IMR-90 (cell line): Measurements from ENCODE around the gene SRGAP3. TPM values are rescaled to one million over a fixed set of nuclear protein-coding genes. Genes with fewer than 3 reads are reported as not detected.

Experiments
- ATAC-seq: fragments of 200-7000 bp; cut with Tn5 transposase; 2 replicates; pipeline ENCODE4 v1.9.1; 2020; ENCODE audit warnings: low read depth, mild to moderate bottlenecking, moderate library complexity
- BruUV-seq: library from RNA; stranded (reverse); fragments of 400-500 nt; replicated peaks from 2 replicates; lab custom pipeline; 2021; lab: Mats Ljungman, UMichigan
- CTCF ChIA-PET: fragments of 300-600 bp; formaldehyde crosslinking; extraction: SDS; loops from one replicate; lab custom pipeline; 2021; ENCODE audit warnings: antibody characterized with exemption; lab: Yijun Ruan, JAX
- POLR2A ChIA-PET: fragments of 300-600 bp; sonication (Branson Sonifier 250); formaldehyde crosslinking; loops from one replicate; lab custom pipeline; 2022; ENCODE audit warnings: antibody characterized with exemption; ENCODE audit not compliant: unreplicated experiment; lab: Charles Lee
- DNase-seq: peaks from one replicate; pipeline ENCODE4 v3.0.0; 2013
- H2AFZ ChIP-seq: replicated peaks from 2 replicates; pipeline ENCODE3; 2013; ENCODE audit warnings: low read length, mild to moderate bottlenecking; ENCODE audit not compliant: poor library complexity
- H2AK5ac ChIP-seq: 2 replicates; pipeline ENCODE4 v1.6.1; 2013; ENCODE audit warnings: low read depth, low read length, inconsistent platforms
- H2AK9ac ChIP-seq: replicated peaks from 2 replicates; pipeline ENCODE3; 2013; ENCODE audit warnings: mild to moderate bottlenecking, low read depth, low read length, moderate library complexity; ENCODE audit not compliant: poor library complexity
- H2BK120ac ChIP-seq: 2 replicates; pipeline ENCODE4 v1.6.1; 2013; ENCODE audit warnings: low read depth, low read length, inconsistent platforms
- H2BK15ac ChIP-seq: 3 replicates; pipeline ENCODE4 v1.6.1; 2013; ENCODE audit warnings: low read depth, low read length, inconsistent platforms
- H2BK20ac ChIP-seq: 2 replicates; pipeline ENCODE4 v1.6.1; 2013; ENCODE audit warnings: low read depth, mild to moderate bottlenecking, inconsistent platforms, low read length, moderate library complexity
- H2BK5ac ChIP-seq: 2 replicates; pipeline ENCODE4 v1.6.1; 2013; ENCODE audit warnings: mild to moderate bottlenecking, low read depth, low read length, inconsistent platforms; ENCODE audit not compliant: poor library complexity, severe bottlenecking
- H3K14ac ChIP-seq: replicated peaks from 2 replicates; pipeline ENCODE4 v1.6.1; 2013; ENCODE audit warnings: low read depth, low read length, inconsistent platforms
- H3K18ac ChIP-seq: 2 replicates; pipeline ENCODE4 v1.6.1; 2013; ENCODE audit warnings: low read depth, low read length, control low read depth
- H3K23ac ChIP-seq: 2 replicates; pipeline ENCODE4 v1.6.1; 2013; ENCODE audit warnings: low read depth, low read length, inconsistent platforms
- H3K27ac ChIP-seq: 2 replicates; pipeline ENCODE4 v1.5.1; 2013; ENCODE audit warnings: mild to moderate bottlenecking, control low read depth, low read length; ENCODE audit not compliant: insufficient read depth
- H3K27me3 ChIP-seq: 2 replicates; pipeline ENCODE4 v1.6.1; 2013; ENCODE audit warnings: low read length; ENCODE audit not compliant: control insufficient read depth, insufficient read depth
- H3K36me3 ChIP-seq: 2 replicates; pipeline ENCODE4 v1.6.1; 2013; ENCODE audit warnings: low read length, mixed read lengths; ENCODE audit not compliant: control insufficient read depth, insufficient read depth
- H3K4ac ChIP-seq: 2 replicates; pipeline ENCODE4 v1.6.1; 2013; ENCODE audit warnings: low read depth, low read length, inconsistent platforms
- H3K4me1 ChIP-seq: 2 replicates; pipeline ENCODE4 v1.6.1; 2013; ENCODE audit warnings: low read length, mixed read lengths; ENCODE audit not compliant: control insufficient read depth, insufficient read depth
- H3K4me2 ChIP-seq: 2 replicates; pipeline ENCODE4 v1.6.1; 2013; ENCODE audit warnings: low read depth, mild to moderate bottlenecking, control low read depth, low read length, moderate library complexity
- H3K4me3 ChIP-seq: 2 replicates; pipeline ENCODE4 v1.5.1; 2013; ENCODE audit warnings: low read depth, mild to moderate bottlenecking, control low read depth, low read length, moderate library complexity; ENCODE audit not compliant: insufficient read depth
- H3K56ac ChIP-seq: 2 replicates; pipeline ENCODE4 v1.6.1; 2013; ENCODE audit warnings: low read length, inconsistent platforms; ENCODE audit not compliant: insufficient read depth; ENCODE audit errors: extremely low read depth
- H3K79me1 ChIP-seq, 2 experiments: 2 replicates each; pipeline ENCODE4 v1.6.1; 2013; ENCODE audit warnings: low read length in 2 of 2, inconsistent platforms in 1 of 2, low read depth in 1 of 2
- H3K9ac ChIP-seq: 2 replicates; pipeline ENCODE4 v1.6.1; 2013; ENCODE audit warnings: low read depth, low read length, control low read depth
- H3K9me1 ChIP-seq: 2 replicates; pipeline ENCODE4 v1.6.1; 2013; ENCODE audit warnings: low read length, inconsistent platforms; ENCODE audit not compliant: insufficient read depth
- H3K9me3 ChIP-seq: 2 replicates; pipeline ENCODE4 v1.6.1; 2013; ENCODE audit warnings: low read length; ENCODE audit not compliant: control insufficient read depth, insufficient read depth
- H4K20me1 ChIP-seq: 2 replicates; pipeline ENCODE4 v1.6.1; 2013; ENCODE audit warnings: low read length, inconsistent platforms; ENCODE audit not compliant: insufficient read depth
- H4K5ac ChIP-seq: 2 replicates; pipeline ENCODE4 v1.6.1; 2013; ENCODE audit warnings: mild to moderate bottlenecking, low read depth, low read length, control low read depth
- H4K8ac ChIP-seq, 2 experiments: 2 replicates each; pipeline ENCODE4 v1.6.1; 2013; ENCODE audit warnings: low read depth in 2 of 2, low read length in 2 of 2, control low read depth in 1 of 2, inconsistent platforms in 1 of 2
- H4K91ac ChIP-seq: 2 replicates; pipeline ENCODE4 v1.6.1; 2013; ENCODE audit warnings: low read depth, low read length, inconsistent platforms; ENCODE audit not compliant: insufficient read depth
- CTCF ChIP-seq: conservative IDR thresholded peaks from 2 replicates; pipeline ENCODE4 v1.5.1; 2012; ENCODE audit warnings: mild to moderate bottlenecking, low read depth, low read length, improper control_type of control experiment
- USF2 ChIP-seq: fragments of 150-350 bp; IDR thresholded peaks from 2 replicates; pipeline ENCODE4 v1.6.1; 2017; ENCODE audit warnings: mild to moderate bottlenecking, antibody characterized with exemption, low read length, low read depth
- WGBS, 2 experiments: methylation state at CpG; one replicate each; pipeline versions ENCODE4 v1.1.5 to v1.1.7; 2013; ENCODE audit warnings: missing lambda C conversion rate in 2 of 2; ENCODE audit not compliant: insufficient read length in 1 of 2; ENCODE audit errors: extremely low coverage in 2 of 2; 5-methylcytosine and 5-hydroxymethylcytosine counted together
- dilution Hi-C: fragments of 300-500 bp; cut with HindIII; formaldehyde crosslinking; loops from one replicate; pipeline ENCODE4 v1.14.3; 2018; ENCODE audit warnings: low sequenced_read_pairs; ENCODE audit not compliant: unreplicated experiment
- in situ Hi-C: fragments of 300-500 bp; cut with MboI; formaldehyde crosslinking; loops from 3 replicates; pipeline ENCODE4 v1.14.3; 2019; ENCODE audit warnings: low sequenced_read_pairs, inconsistent platforms, mixed read lengths
- intact Hi-C: fragments of 100-400 bp; cut with micrococcal nuclease; formaldehyde crosslinking; loops from 2 replicates; pipeline ENCODE4 v1.10.0; 2022
- polyA plus RNA-seq, 3 experiments: library from polyadenylated mRNA; depleted of rRNA; stranded (reverse); fragments of >200 nt; gene quantifications; 2 replicates each; pipeline ENCODE4 v1.2.3, GENCODE V29; 2012; ENCODE audit warnings: low replicate concordance in 1 of 3
- total RNA-seq: library from RNA; depleted of rRNA; stranded (reverse); fragments of >200 nt; gene quantifications from 2 replicates; pipeline ENCODE4 v1.2.3, GENCODE V29; 2012

The SRGAP3 gene
- total and polyA plus RNA-seq, 2 of the 4 experiments (the other 2 are of a cell fraction): 0.68 to 1.4 TPM

- H3K9me3 ChIP-seq: no peaks in the 10 kb centered on the region
- no peaks in the 10 kb centered on the region for H4K20me1 ChIP-seq
- ATAC-seq (peak; percentile 90), DNase-seq (peak; percentile 62)
- ChIA-PET POLR2A (no interaction called here), CTCF (interaction anchor here (0.6 to 1.7 kb wide), 4 partner anchors 12 to 350 kb away, joined by 3 to 10 read pairs (median 4); partner anchors contain the start of gene OXTR)
- no peak overlapping the region for H3K56ac ChIP-seq
- H3K9ac ChIP-seq: no peak overlapping the region
- no peak overlapping the region; the same call in 1 of the 2 replicates for H2BK120ac ChIP-seq
- H4K5ac ChIP-seq: peak overlapping the region; percentile 72; the same call in 1 of the 2 replicates
- no peak overlapping the region for H2BK20ac ChIP-seq
- dilution Hi-C loops: no loop called here
- H3K27me3 ChIP-seq: no peaks in the 10 kb centered on the region
- peaks cover 6% of the 10 kb centered on the region; the same call in 1 of the 2 replicates for H3K4me1 ChIP-seq
- peaks cover 26 to 30% of the 10 kb centered on the region in 2 experiments; a peak in 3 of 4 replicates for H3K79me1 ChIP-seq
- peak overlapping the region in 1 of 2 experiments; percentile 9; a peak in 2 of 4 replicates for H4K8ac ChIP-seq
- 0 out of 2 replicates have a peak overlapping the region, but pooled peaks have one; percentile 32 for H4K91ac ChIP-seq
- no peak overlapping the region for H2AK5ac ChIP-seq
- no peak overlapping the region for H3K4me3 ChIP-seq
- 0 out of 2 replicates have a peak overlapping the region, but pooled peaks have one; percentile 19 for H3K14ac ChIP-seq
- BruUV-seq: no TSS peak
- H3K23ac ChIP-seq: no peak overlapping the region
- in situ Hi-C loops: no loop called here
- H2AK9ac ChIP-seq: no peak overlapping the region
- no peak overlapping the region for H3K27ac ChIP-seq
- intact Hi-C loops: no loop called here
- WGBS, 2 experiments: 88% methylated on average over 1 of the region's 4 CpGs; no CpG with 5 or more reads in 1 of the 2 experiments
- 0 out of 2 replicates have a peak, but pooled peaks have one; percentile 5 for TF ChIP-seq CTCF
- no peak for TF ChIP-seq USF2
- no peak overlapping the region for H2BK15ac ChIP-seq
- H2BK5ac ChIP-seq: peak overlapping the region; percentile 4
- H3K9me1 ChIP-seq: peaks cover 9% of the 10 kb centered on the region; the same call in 1 of the 2 replicates
- no peak overlapping the region for H2AFZ ChIP-seq
- H3K18ac ChIP-seq: peak overlapping the region; percentile 24; the same call in 1 of the 2 replicates
- H3K36me3 ChIP-seq: peaks cover 3% of the 10 kb centered on the region; the same call in 1 of the 2 replicates
- peak overlapping the region; percentile 73; the same call in 1 of the 2 replicates for H3K4me2 ChIP-seq
- H3K4ac ChIP-seq: no peak overlapping the region
Observed at GRCh38 chr3:8954938-8955763, 294.3 kb downstream of the SRGAP3 start.
